Measurements from ENCODE around the gene KCNK16.
"Not testable (repeated sequence)": the region's sequence is repeated elsewhere in the genome, so short reads cannot be mapped to it uniquely, and the experiment has no call there.

Gene KCNK16

DNA sequence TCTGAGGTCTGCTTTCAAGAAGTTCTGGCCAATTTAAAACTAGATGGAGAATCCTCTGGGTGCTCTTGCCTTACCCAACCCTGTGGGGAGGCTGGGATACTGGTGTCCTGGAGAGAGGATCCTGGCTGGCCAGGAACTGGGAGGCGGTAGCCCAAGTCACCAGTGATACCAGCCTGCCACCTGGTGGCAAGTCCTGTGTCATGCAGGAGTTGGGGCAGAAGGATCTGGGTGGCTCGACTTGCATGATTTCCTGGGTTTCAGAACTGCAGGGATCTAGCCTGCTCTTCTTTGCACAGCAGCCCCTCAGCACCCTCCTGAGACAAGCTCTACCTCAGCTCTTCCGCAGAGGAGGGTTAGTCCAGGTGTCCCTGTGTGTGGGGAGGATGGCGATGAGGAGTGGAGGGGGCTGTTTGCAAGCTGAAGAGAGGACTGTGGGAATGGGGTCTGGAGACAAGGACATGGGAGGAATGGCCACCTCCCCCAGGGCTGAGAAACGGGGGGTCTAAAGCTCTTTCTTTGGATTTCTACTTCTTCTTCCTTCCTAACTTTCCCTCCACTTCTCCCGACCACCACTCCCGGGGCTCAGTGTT lies 12.5 kb downstream of the KCNK16 start:
- DNase-seq (ENCODE audit: low read depth), result peak; percentile 17

DNA sequence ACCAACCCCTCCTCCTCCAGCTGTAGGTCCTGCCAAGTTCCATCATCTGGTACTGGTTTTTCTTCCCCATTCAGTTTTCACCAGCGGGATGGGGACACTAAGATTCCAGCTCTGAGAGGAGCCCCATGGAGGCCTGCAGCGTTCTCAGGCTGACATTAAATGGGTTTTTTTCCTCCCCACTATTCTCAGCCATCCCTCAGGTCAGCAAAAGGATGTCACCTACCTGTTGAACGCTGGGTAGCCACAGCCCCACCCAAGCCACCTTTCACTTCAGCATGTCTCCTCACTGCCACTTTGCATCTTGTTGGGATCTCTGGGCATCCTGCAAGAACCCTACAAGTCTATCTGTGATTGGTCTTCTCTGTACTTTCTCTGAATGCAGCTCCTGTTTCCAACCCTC lies 15.0 kb downstream of the KCNK16 start:
- DNase-seq (ENCODE audit: low read depth), result no peak

DNA sequence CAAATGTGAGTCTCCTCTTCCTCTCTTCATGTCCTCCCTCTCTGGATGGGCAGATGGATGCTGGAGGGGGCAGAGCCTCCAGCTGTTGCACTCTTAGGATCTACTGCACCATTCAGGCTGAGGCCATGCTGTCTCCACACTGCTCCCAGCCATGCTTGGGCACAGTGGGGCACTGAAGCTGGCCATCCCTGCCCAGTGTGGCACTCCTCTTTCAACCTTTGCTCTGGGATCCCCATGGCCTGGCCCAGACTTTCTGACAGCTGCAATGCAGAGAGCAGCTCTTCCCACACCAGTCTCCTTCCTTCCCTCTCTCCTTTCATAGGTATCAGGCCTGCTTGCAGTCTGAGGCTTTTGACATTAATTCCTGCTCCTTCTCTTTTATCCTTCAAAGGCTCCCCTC lies 17.6 kb downstream of the KCNK16 start:
- no peak for DNase-seq (ENCODE audit: low read depth)

DNA sequence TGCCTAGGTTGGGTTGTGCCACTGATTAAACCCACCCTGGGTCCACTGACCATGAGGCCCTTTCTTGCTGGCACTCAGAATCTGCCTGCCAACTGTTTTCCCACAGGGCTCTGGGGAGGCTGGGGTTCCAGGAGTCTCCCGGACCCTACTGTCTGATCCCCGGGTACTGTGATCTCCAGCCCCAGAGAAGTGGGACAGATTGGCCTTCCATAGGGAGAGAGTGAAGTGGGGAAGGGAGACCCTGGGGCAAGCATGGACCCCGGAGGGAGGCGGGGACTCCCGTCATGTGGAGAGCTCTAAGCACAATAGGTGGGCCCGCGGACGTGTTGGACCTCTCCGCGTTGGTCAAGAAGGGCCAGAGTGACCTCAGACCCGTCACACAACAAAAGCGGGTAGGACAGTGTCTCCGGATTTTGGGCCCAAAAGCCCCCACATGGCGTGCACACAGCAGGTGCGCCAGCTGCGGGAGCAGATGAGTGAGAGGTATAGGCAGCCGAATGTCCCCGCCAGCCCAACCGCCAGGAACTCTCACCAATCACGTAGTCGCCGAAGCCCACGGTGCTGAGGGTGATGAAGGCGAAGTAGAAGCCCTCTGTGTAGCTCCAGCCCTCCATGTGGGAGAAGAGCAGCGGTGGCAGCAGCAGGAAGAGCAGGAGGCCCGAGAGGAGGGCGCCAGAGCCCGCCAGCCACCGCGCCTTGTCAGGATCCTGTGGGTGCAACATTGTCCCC lies 18.9 kb downstream of the KCNK16 start:
- no peak for DNase-seq (ENCODE audit: low read depth)

DNA sequence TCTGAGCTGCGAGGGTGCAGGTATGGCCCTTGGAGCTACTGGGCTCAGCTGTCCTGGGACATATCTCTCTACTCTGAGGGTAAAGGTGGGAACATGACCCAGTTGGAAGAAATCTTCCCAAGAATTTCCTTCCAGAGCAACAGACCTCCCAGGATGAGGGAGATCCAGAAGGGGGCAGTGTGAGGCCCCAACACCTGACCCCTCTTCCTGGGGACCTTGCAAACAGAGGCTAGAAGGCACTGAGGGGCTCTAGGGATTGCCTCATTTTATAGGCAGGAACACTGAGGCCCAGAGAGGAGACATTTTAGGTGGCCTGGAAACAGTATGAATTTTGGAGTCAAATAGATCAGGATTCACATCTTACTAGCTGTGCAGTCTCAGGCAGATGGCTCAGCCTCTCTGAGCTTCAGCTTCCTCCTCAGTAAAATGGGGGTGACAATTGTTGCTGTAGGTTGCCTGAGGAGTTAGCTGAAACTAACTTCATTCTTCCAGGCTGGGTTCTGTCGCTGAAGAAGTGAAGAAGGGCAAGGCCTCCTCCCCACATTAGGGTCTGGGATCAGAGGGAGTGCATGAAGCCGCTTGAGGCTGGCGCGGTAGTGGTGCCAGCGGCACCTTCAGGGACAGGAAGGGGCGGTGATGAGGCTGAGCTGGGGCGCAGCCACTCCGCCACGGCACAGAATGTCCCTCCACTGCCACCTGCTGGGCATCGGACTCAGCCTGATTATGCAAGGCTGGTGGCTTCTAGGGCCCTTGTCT lies 19.7 kb downstream of the KCNK16 start:
- peak; percentile 79 for DNase-seq (ENCODE audit: low read depth)

DNA sequence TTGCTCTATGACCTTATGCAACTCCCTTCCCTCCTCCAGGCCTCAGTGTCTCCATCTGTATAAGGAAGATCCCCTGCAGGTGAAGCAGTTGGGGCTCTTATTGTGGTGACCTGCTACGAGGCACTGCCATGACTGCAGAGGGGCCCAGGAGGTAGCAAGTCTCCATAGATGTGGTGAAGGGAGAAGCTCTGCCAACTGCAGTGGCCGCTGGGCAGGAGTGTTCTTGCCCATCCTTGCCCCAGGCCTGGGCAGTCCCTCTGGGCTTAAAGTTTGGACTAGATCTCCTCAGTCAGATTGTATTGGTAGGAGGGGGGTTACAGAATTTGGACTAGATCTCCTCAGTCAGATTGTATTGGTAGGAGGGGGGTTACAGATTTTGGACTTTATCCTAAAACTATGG lies 20.5 kb downstream of the KCNK16 start:
- no peak for DNase-seq (ENCODE audit: low read depth)

DNA sequence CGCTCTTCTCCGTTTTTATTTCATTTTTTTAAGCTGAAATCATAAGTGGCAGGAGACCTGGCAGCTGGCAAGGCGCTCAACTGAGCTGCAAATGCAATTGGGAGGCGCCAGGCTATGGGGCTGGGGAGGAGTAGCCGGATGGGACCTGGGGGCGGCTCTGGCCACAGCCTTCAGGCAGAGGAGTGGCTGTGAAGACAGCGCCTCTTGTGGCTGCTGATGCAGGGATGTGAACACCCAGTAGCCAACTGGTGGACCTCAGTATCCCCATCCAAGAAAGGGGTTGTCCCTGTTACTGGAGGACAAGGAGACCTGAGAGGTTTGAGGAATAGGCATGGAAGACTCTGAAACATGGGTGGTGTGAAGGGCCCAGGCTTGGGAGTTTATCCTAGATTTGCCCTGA lies 20.9 kb downstream of the KCNK16 start:
- DNase-seq (ENCODE audit: low read depth), result no peak

DNA sequence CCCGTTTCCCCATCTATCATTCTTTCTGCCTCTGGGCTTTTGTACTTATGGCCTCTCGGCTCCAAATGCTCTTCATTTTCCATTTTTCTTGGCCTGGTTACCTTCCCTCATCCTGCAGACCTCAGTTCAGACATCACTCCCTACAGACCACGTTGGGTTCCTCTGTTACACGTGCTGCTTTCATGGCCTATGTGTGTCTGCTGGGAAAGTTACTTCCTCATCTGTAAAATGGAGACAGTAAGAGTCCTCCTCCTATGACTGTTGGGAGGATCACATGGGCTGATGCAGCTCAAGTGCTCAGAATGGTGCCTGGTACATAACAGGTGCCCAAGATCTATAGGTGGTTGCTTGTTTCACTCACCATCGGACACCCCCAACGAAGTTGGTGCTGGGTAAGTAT lies 21.8 kb downstream of the KCNK16 start:
- DNase-seq (ENCODE audit: low read depth), result no peak

DNA sequence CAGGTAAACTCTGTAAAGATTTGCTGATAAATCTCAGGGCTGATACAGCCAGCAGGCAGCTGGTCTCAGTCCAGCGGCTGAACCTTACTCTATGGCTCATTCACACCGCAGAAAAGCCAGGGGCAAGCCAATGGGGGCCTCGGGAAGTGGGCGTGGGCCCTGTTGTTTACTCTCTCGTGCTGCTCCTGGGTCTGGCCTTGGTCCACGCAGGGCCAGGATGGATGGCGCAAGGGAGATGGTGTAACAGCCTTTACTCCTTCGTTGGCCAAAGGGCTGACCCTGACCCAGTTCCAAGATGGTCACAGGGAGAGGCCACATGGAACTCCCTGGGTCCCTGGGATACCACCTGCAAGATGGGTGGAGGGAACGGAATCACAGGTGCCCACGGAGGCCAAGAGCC lies 24.4 kb downstream of the KCNK16 start:
- no peak for DNase-seq (ENCODE audit: low read depth)

DNA sequence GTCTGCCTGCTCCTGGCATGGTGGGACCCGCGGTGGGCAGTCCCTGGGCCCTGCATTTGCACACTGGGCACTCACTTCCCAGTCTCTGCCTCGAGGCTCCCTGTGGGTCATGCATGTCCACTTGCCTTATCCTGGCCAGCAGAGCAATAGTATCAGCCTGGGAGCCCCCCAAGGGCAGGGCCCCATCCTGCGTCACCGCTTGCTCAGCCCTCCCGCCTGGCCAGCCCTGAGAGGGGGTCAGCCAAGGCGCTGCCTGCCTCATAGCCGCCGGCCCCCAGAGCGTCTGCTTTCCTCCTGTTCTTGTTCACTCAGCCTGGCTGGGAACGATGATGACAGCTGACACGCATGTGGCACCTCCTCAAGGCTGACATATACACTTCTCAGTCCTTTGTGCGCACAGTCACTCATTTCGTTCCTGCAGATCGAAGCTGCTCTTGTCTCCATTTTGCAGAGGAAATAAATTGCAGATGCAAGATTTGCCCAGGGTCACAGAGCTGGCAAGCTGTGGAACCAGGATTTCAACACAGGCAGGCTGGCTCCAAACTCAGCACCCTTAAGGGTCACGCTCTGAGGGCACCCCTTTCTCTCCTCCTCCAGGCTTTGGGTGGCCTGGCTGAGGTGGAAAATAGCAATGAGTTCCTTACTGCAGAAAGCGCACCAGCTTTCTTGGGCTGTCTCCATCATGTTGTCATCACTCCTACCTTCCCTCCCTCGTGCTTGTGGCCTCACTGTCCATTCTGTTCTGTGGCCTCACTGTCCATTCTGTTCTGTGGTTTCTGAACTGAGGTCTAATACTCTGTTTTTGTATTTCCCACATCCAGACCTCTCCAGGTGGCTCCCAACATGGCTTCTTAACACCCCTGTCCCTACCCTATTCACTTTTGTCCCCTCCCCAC lies 25.5 kb downstream of the KCNK16 start:
- DNase-seq (ENCODE audit: low read depth), result no peak

DNA sequence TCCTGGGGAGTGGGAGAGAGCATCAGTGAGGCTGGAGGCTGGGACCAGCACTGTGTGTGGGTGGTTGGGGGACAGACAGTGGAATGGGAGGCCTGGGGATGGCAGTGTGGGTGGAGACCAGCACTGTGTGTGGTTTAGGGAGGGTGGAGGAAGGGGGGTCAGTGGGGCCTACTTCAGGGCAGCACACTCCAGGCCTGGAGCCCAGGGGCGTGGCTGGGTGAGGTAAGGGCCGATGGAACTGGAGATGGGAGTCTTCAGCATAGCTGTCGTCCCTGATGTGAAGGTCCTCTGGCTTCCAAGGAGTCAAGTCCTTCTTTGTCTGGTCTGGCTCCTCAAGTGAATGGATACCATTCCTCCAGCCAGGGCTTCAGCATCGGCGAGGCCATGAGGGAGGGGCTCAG lies 26.9 kb downstream of the KCNK16 start:
- DNase-seq (ENCODE audit: low read depth), result no peak

DNA sequence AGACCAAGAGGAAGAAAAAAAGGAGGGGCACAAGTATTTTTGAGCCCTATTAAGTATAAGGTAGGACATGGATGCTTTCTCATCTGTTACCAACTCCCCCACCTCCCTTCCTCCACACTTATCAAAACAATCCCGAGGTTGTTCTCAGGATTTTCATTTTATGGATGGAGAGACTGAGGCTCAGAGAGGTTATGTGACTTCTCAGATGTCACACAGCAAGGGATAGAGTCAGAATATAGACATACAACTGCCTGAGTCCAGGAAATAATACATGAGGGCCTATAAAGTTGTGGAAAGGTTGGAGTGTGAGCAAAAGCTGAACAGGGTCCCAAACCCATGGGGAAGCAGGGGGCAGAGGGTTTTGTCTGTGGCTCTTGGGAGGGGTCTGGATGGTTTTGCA lies 27.6 kb downstream of the KCNK16 start:
- DNase-seq (ENCODE audit: low read depth), result no peak

DNA sequence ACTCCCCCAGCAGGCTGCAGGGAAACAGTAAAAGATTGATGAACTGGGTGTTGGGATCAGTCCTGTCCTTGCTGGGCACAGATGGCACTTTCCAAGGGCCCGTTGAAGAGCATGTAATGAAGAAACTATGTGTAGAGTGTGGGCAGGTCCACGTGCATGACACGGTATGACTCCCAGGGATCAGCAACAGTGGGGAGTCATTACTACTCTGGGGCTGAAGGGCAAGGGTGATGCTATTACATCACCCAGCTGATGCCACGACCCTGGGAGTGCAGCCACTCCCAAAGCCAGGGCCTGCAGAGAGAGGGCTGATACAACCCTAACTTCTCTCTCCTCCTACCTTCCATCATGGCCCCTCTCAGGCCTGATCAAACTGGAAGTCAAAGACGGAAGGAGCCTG lies 28.4 kb downstream of the KCNK16 start:
- DNase-seq (ENCODE audit: low read depth), result no peak

DNA sequence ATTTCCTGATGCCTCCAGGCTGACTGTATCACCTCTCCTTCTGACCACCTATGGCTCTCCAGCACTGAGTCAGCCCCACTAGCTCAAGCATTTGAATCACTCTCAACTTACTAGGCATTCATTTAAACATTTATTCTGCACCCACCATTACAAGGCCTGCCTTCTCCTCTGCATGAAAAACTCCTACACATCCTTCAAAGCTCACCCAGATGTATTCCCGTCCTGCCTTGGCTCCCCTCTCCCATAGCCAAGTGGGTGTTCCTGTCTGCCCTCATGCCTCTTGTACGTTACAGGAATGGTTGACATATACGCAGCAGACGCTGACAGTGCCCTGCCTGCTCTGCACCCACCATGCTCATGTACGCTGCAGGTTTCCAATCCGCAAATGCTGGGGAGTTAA lies 29.9 kb downstream of the KCNK16 start:
- DNase-seq (ENCODE audit: low read depth), result no peak

DNA sequence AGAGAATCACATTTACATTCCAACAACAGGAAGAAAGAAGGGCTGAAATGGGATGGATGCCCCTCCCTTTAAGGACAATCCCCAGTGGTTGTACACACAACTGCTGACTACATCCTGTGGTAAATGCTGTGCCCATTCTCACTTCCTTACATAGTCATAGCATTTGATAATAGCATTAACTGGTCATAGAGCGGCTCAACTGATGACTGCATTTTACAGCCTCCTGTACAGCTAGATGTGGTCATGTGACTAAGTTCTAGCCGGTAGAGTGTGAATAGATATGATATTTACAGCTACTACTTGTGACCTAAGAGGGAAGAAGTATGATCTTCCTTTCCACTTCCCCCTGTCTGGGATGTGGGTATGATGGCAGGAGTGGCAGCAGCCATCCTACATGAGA lies 33.0 kb downstream of the KCNK16 start:
- no peak for DNase-seq (ENCODE audit: low read depth)

DNA sequence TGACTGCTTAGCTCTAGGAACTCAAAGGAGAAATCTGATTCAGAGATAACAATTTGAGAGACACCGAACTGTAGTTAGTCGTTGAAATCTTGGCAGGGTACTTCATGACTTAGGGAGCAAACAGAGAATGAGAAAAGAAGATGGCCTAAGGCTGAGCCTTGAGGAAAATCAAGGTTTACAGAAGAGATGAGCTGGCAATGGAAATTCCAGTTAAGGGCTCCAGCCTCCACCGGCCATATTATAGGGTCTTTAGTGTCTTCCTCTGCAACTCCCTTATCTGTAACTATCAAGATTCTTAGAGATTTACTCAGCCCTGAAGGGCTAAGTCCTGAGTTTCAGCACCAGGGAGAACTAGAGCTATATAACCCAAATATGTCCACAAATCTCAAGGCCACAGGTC lies 34.9 kb downstream of the KCNK16 start:
- DNase-seq (ENCODE audit: low read depth), result no peak

DNA sequence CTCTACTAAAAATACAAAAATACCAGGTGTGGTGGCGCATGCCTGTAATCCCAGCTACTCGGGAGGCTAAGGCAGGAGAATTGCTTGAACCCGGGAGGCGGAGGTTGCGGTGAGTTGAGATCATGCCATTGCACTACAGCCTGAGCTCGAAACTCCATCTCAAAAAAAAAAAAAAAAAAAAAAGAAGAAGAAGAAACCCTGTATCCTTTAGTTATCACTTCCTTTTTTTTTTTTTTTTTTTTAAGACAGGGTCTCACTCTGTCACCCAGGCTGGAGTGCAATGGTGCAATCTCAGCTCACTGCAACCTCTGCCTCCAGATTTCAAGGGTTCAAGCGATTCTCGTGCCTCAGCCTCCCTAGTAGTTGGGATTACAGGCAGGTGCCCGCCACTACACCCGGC lies 35.9 kb downstream of the KCNK16 start:
- not testable (repeated sequence) for DNase-seq (ENCODE audit: low read depth)

DNA sequence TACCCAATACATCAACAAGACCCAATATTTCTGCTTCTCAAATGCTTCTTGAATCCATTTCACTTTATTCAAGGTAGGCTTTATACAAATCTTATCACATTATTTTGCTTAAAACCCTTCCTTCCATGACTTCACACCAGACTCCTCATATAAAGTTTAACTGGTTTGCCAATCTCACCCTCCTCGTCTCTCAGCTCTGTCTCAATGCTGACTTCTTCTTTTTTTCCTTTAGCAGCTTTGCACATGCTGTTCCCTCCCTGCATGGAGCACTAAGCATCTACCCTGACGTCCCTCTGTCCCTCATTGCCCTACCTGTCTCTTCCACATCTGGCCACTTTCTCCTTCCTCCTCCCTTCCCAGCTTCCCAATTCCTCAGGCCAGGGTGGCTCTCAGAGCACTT lies 39.7 kb downstream of the KCNK16 start:
- DNase-seq (ENCODE audit: low read depth), result no peak

DNA sequence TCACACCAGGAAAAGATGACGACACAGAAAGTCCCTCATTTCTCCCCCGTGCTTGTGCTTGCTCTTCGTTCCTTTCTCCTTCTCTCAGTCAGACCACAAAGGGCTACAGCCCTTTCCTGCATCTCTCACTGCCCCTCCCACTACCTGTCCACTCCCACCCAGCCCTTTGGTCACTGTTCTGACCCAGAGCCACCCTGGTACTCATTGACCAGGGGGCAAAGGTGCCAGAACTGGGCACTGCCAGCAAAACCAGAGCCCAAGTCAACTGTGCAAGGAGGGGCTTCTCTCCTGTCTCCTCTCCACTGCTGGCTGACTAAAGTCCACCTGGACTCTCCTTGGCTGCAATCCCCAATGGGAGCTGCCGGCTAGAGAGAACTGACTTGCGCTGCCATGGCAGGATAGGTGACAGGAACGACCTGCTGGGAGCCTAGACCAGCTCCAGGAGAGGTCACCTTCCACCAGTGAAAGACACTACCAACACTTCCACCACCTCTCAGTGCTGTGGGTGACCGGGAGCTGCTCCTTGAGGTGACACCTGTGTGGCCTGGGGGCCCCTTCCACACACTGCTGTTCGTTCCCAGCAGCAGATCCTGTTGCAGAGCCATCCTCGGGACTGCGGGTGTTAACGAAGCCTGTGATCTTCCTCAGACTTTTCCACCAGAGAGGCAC lies 41.1 kb downstream of the KCNK16 start:
- no peak for DNase-seq (ENCODE audit: low read depth)

DNA sequence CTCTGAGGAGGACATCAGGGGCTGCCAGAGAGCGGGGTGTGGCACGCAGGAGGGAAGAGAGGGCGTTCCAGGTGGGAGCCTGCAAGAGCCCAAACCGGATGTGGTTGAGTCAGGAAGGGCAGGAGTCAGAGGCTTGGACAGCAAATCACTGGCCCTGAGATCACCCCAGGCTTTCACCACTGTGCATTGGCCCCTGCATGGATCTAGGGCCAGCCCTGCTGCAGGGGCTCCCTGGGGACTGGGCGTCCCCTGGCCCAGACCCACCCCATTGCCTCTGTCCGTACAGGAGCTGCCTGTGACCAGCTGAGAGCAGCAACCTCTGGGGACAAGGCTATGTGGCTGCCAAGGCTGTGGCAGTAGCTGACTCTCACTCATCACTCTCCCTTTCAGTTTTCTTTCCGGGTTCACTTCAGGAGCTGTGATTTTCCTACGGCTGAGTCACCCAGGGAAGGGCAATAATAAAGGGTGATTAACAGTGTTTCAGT lies 42.2 kb downstream of the KCNK16 start:
- DNase-seq (ENCODE audit: low read depth), result no peak

DNA sequence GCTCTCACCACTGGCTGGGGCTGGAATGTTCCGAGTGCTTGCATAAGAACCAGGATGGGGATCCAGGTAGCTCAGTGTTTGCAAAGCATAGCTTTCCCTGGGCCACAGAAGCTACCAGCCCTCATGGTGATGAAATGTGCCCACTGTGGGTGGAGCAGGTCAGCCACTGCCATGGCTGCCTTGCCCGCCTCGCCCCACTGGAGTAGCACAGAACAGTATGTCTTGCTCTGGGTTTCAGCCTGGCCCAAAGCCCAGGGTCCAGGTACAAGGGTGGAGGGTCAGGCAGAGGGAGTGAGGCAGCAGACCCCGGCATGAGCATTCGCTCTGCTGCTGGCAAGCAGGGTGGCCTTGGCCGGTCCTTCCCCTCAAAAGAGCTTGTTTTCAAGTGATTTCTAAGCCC lies 43.0 kb downstream of the KCNK16 start:
- DNase-seq (ENCODE audit: low read depth), result no peak
